Measurements from ENCODE around the gene ANGPT4.

- TF ChIP-seq CTCF (IDR thresholded peaks at IDR 0.05) (no peak), POLR2A (IDR thresholded peaks at IDR 0.05) (no peak)
These were observed 58.1 kb downstream of the ANGPT4 start for GRCh38 chr20:858011-858410.
